BLaER1 (cell line): ENCODE results near the gene ZNF135.
A peak's percentile ranks its signal among the peaks of the same experiment; 100 is the strongest.

Experiments
- H3K27ac ChIP-seq: shearing (Covaris generic); formaldehyde crosslinking; 2 replicates; pipeline ENCODE4 v1.8.1; 2022
- H3K27me3 ChIP-seq: shearing (Covaris generic); formaldehyde crosslinking; 2 replicates; pipeline ENCODE4 v1.8.1; 2022
- H3K36me3 ChIP-seq: shearing (Covaris generic); formaldehyde crosslinking; 2 replicates; pipeline ENCODE4 v1.8.1; 2022
- H3K4me1 ChIP-seq: shearing (Covaris generic); formaldehyde crosslinking; 2 replicates; pipeline ENCODE4 v1.8.1; 2022
- H3K4me2 ChIP-seq: shearing (Covaris generic); formaldehyde crosslinking; 2 replicates; pipeline ENCODE4 v1.8.1; 2022
- H3K4me3 ChIP-seq: shearing (Covaris generic); formaldehyde crosslinking; 2 replicates; pipeline ENCODE4 v1.8.1; 2022
- H3K9ac ChIP-seq: shearing (Covaris generic); formaldehyde crosslinking; 2 replicates; pipeline ENCODE4 v1.8.1; 2022
- H3K9me3 ChIP-seq: shearing (Covaris generic); formaldehyde crosslinking; 2 replicates; pipeline ENCODE4 v1.8.1; 2022
- H4K20me1 ChIP-seq: shearing (Covaris generic); formaldehyde crosslinking; 2 replicates; pipeline ENCODE4 v1.8.1; 2022
- Cebpa-rat ChIP-seq: shearing (Covaris generic); IDR thresholded peaks from 2 replicates; pipeline ENCODE4 v1.8.1; 2022

ZNF135 gene

DNA sequence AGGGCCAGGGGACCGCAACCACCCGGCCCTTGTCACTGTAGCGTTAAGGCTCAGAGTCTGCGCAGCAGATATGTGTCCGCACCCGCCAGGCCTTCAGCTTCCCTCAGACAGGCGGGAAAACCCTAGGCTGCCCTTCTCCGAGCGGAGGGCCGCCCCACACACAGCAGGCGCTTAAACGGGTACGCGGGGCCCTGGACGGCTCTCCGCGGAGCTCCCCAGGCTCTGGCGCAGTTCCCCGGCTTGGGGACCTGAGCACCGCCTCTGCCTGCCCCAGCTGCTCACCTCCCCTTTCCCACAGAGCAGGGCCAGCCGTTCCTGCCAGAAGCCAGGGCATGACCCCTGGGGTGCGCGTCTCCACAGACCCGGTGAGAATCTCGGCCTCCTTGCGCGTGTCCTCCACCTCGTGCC lies 593 bp downstream of the ZNF135 start:
- Histone ChIP-seq H3K9me3 (peaks cover 91% of the 10 kb centered on the region), H3K27me3 (no peaks in the 10 kb centered on the region), H3K4me3 (peak overlapping the region; percentile 68), H3K9ac (peak overlapping the region; percentile 85), H3K4me1 (peaks cover 20% of the 10 kb centered on the region), H3K36me3 (peaks cover 44% of the 10 kb centered on the region), H3K27ac (peak overlapping the region; percentile 92), H4K20me1 (no peaks in the 10 kb centered on the region), H3K4me2 (peak overlapping the region; percentile 75)
- no peak for TF ChIP-seq Cebpa-rat

DNA sequence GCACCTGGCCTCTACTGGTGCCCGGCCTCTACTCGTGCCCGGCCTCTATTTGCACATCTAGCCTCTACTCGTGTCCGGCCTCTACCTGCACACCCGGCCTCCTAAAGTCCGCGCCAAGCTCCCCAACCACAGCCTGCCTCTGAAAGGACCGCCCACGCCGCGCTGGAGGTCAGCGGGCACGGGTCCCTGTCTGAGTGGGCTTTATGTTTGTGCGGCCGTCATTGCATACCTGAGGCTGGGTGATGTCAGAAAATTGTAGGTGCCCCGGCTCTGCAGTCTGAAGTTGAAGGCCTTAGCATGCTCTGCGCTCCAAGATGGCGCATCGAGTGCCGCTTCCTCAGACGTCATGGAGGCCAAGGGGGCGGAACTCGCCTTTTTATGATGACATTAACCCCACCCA lies 1.1 kb downstream of the ZNF135 start:
- Histone ChIP-seq H3K27ac (peak overlapping the region; percentile 92; the same call in 1 of the 2 replicates), H3K9me3 (peaks cover 91% of the 10 kb centered on the region), H3K27me3 (no peaks in the 10 kb centered on the region), H3K4me1 (peaks cover 20% of the 10 kb centered on the region), H4K20me1 (no peaks in the 10 kb centered on the region), H3K4me3 (peak overlapping the region; percentile 68), H3K9ac (no peak overlapping the region), H3K36me3 (peaks cover 49% of the 10 kb centered on the region), H3K4me2 (peak overlapping the region; percentile 75)
- TF ChIP-seq Cebpa-rat: no peak

DNA sequence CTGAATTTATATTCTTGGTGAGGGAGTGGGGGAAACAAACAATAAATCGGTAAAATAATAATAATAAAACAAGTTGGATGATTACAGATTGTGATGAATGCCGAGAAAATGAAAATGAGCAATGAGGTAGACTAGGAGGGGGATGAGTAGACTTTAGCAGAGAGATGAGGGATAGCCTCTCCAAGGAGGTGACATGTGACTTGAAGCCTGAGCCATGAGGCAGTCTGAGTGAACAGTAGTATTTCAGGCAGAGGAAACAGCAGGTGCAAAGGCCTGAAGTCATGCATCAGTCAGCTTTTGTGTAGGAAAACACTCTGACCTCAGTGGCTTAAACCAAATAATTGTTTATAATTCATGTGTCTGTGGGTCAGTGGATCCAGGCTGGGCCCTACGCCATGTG lies 4.6 kb downstream of the ZNF135 start:
- peaks cover 84% of the 10 kb centered on the region for H3K36me3 ChIP-seq
- no peak overlapping the region for H3K4me3 ChIP-seq
- H4K20me1 ChIP-seq: no peaks in the 10 kb centered on the region
- H3K9ac ChIP-seq: no peak overlapping the region
- H3K9me3 ChIP-seq: peaks cover 94% of the 10 kb centered on the region
- no peak overlapping the region for H3K27ac ChIP-seq
- no peak for TF ChIP-seq Cebpa-rat
- no peak overlapping the region for H3K4me2 ChIP-seq
- H3K4me1 ChIP-seq: peaks cover 13% of the 10 kb centered on the region
- no peaks in the 10 kb centered on the region for H3K27me3 ChIP-seq

DNA sequence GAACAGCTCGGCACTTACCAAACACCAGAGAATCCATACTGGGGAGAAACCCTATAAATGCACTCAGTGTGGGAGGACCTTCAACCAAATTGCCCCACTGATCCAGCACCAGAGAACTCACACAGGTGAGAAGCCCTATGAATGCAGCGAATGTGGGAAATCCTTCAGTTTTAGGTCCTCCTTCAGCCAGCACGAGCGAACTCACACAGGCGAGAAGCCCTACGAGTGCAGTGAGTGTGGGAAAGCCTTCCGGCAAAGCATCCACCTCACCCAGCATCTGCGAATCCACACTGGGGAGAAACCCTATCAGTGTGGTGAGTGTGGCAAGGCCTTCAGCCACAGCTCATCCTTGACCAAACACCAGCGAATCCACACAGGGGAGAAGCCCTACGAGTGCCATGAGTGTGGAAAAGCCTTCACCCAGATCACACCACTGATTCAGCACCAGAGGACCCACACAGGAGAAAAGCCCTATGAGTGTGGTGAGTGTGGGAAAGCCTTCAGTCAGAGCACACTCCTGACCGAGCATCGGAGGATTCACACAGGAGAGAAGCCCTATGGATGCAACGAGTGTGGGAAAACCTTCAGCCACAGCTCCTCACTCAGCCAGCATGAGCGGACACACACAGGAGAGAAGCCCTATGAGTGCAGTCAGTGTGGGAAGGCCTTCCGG lies 8.3 kb downstream of the ZNF135 start:
- Histone ChIP-seq H3K36me3 (peaks cover 96% of the 10 kb centered on the region), H3K9ac (no peak overlapping the region), H3K4me2 (no peak overlapping the region), H3K4me3 (peak overlapping the region; percentile 41), H3K27me3 (no peaks in the 10 kb centered on the region), H3K9me3 (peaks cover 100% of the 10 kb centered on the region), H4K20me1 (no peaks in the 10 kb centered on the region), H3K4me1 (no peaks in the 10 kb centered on the region), H3K27ac (no peak overlapping the region)
- TF ChIP-seq Cebpa-rat: no peak

DNA sequence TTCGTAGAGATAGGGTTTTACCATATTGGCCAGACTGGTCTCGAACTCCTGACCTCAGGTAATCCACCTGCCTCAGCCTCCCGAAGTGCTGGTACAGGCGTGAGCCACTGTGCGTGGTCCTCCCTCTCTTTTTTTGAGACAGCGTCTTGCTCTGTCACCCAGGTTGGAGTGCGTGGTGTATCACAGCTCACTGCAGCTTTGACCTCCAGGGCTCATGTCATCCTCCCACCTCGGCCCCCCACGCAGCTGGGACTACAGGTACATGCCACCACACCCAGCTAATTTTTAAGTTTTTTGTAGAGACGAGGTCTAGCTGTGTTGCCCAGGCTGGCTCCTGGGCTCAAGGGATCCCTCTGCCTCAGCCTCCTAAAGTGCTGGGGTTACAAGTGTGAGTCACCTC lies 20.7 kb downstream of the ZNF135 start:
- no peak overlapping the region for H3K27ac ChIP-seq
- no peaks in the 10 kb centered on the region for H3K27me3 ChIP-seq
- TF ChIP-seq Cebpa-rat: no peak
- no peak overlapping the region for H3K9ac ChIP-seq
- H4K20me1 ChIP-seq: no peaks in the 10 kb centered on the region
- H3K9me3 ChIP-seq: peaks cover 51% of the 10 kb centered on the region
- H3K4me1 ChIP-seq: no peaks in the 10 kb centered on the region
- H3K4me2 ChIP-seq: no peak overlapping the region
- no peak overlapping the region for H3K4me3 ChIP-seq
- H3K36me3 ChIP-seq: peaks cover 45% of the 10 kb centered on the region

DNA sequence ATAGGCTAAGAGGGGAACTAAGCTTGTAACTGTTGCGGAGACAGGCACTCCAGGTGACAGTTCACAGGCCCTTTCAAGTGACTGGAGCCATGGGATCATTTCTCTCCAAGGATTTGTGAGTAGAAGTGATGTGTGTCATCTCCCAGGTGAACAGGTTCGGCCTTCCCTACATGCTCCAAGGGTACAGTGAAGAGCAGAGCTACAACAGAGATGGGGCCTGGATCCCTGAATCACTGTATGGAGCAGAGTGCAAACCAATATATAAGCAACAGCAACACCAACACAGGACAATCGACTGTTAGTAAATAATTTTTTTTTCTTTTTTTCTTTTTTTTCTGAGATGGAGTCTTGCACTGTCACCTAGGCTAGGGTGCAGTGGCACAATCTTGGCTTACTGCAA lies 23.9 kb downstream of the ZNF135 start:
- no peaks in the 10 kb centered on the region for H4K20me1 ChIP-seq
- H3K27ac ChIP-seq: no peak overlapping the region
- H3K9ac ChIP-seq: no peak overlapping the region
- H3K4me2 ChIP-seq: no peak overlapping the region
- H3K4me3 ChIP-seq: no peak overlapping the region
- TF ChIP-seq Cebpa-rat: no peak
- no peaks in the 10 kb centered on the region for H3K4me1 ChIP-seq
- peaks cover 64% of the 10 kb centered on the region for H3K9me3 ChIP-seq
- no peaks in the 10 kb centered on the region for H3K27me3 ChIP-seq
- H3K36me3 ChIP-seq: peaks cover 62% of the 10 kb centered on the region

DNA sequence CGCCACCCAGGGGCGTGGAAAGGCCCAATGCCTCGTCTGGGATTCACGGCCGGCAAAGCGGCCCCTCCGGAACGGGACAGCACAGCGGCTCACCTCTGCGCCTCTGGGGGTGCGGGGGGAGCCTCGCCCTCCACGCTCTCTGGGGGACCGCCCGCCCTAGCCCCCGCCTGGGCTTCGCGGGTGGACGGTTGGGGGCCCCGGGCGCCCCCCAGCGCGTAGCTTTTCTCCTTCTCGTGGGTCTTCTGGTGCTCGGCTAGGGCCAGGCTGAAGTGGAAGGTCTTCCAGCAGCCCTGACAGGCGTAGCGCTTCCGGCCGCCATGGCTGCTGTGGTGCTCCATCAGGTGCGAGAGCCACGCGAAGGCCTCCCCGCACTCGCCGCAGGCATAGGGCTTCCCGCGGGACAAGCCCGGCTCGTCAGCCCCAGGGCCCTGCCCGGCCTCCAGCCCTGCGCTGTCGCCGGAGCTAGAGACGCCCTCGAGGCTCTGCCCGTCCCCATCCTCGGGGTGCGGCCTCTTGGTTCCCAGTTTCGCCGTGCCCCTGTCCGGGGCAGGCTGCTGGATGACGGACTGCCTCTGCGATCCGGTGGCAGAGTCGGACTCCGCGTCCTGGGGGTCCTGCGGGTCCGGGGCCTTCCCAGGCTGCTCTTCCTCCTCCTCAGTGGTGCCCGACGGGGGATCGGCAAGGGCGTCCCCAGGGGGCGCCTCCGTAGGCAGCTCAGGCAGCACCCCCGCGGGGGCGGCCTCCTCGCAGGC lies 25.7 kb downstream of the ZNF135 start:
- Histone ChIP-seq H3K9ac (no peak overlapping the region), H3K4me2 (no peak overlapping the region)
- TF ChIP-seq Cebpa-rat: no peak

DNA sequence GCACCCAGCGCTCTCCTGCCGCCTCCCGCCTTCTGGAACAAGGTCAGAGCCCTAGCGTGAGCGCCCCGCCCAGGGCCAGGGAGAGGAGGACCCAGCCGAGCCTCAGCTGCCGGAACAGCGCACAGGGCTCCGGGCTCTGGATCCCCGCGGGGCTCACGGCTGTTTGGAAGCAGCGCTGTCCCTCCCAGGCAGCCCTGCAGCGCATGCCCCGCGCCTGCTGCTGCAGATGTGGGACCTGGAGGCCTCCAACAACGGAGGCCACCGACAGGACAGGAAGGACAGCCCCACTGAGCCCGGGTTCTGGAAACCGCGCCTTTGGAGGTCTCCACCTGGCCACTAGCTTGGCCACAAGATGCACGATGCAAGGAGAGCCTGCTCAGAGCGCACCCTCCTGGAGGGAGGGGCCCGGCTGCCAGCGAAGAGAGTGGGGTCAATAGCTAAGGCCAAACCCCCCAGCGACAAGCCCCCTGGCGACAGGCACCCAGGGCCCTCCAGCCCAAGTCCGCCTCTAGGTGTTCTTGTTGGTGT lies 26.3 kb downstream of the ZNF135 start:
- peaks cover 85% of the 10 kb centered on the region for H3K9me3 ChIP-seq
- no peak overlapping the region for H3K27ac ChIP-seq
- H3K36me3 ChIP-seq: peaks cover 83% of the 10 kb centered on the region
- no peak overlapping the region for H3K9ac ChIP-seq
- no peaks in the 10 kb centered on the region for H3K4me1 ChIP-seq
- no peaks in the 10 kb centered on the region for H3K27me3 ChIP-seq
- no peak overlapping the region for H3K4me2 ChIP-seq
- peak overlapping the region; percentile 19; the same call in 1 of the 2 replicates for H3K4me3 ChIP-seq
- no peak for TF ChIP-seq Cebpa-rat
- H4K20me1 ChIP-seq: no peaks in the 10 kb centered on the region

More for the DNA sequence above, 25.7 kb downstream of the ZNF135 start:
- peaks cover 77% of the 10 kb centered on the region for H3K36me3 ChIP-seq
- H3K4me1 ChIP-seq: no peaks in the 10 kb centered on the region
- H3K27ac ChIP-seq: no peak overlapping the region
- no peaks in the 10 kb centered on the region for H3K27me3 ChIP-seq
- peak overlapping the region; percentile 19 for H3K4me3 ChIP-seq
- H4K20me1 ChIP-seq: no peaks in the 10 kb centered on the region
- peaks cover 79% of the 10 kb centered on the region for H3K9me3 ChIP-seq

DNA sequence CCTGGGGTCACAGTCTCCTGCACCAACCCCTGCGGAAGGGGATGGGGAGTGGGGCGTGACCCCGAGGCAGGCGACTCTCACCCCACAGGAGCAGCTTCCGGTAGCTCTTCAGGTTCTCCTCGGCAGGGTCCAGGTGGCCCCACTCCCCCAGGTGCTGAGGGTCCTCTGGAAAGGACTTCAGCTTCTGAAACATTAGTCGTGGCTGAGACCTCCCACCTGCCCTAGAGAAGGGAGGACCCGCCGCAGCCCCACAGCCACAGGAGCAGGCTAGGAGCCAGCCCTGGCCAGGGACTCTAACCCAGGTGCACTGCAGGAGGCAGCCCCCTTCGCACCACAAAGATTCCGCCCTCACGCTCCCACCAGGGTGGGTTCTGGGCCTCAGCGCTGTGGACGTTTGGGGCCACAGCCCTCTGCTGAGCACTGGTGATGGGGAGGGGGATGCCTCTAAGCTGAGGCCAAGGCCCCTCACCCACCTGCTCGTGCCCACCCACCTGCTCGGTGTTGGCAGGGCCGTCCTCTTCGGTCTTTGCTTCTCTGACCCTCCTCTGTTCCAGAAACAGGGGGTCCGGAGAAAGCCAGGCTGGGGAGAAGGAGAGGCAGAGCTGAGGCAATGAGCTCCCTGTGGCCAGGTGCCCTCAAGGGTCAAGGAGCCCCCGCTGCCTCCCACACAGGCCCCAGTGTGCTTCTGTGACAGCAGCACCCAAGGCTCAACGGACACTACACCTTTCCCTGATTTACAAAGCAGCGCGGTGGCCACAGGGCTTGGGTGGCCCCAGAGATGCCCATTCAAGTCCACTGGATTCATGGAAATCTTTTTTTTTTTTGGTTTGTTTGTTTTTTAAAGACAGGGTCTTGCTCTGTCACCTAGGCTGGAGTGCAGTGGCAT lies 28.0 kb downstream of the ZNF135 start:
- Histone ChIP-seq H3K9me3 (peaks cover 95% of the 10 kb centered on the region), H3K4me2 (no peak overlapping the region), H3K9ac (no peak overlapping the region), H3K27ac (no peak overlapping the region), H3K36me3 (peaks cover 94% of the 10 kb centered on the region), H3K4me1 (no peaks in the 10 kb centered on the region), H3K27me3 (no peaks in the 10 kb centered on the region), H3K4me3 (no peak overlapping the region), H4K20me1 (no peaks in the 10 kb centered on the region)
- no peak for TF ChIP-seq Cebpa-rat
